GM23338 (cell line): ENCODE data around the gene XYLT1. TPM values are rescaled to one million over a fixed set of nuclear protein-coding genes. Genes with fewer than 3 reads are reported as not detected.

Experiments used
- ATAC-seq: fragments of 200-7000 bp; cut with Tn5 transposase; 3 replicates; pipeline ENCODE4 v1.9.1; 2020
- DNase-seq: peaks from one replicate; pipeline ENCODE4 v3.0.0-alpha.2; 2015; ENCODE audit warnings: low spot score
- H2AFZ ChIP-seq: fragments of 200-600 bp; sonication (generic); 2 replicates; pipeline ENCODE4 v1.8.0; 2016; ENCODE audit warnings: antibody characterized with exemption, mild to moderate bottlenecking, moderate library complexity
- H3F3A ChIP-seq: fragments of 200-600 bp; sonication (generic); replicated peaks from 2 replicates; pipeline ENCODE4 v1.8.0; 2017; ENCODE audit warnings: antibody characterized with exemption, mixed run types, low read depth
- H3K27ac ChIP-seq: fragments of 200-600 bp; sonication (generic); 2 replicates; pipeline ENCODE4 v1.6.1; 2016; ENCODE audit warnings: low read depth
- H3K27me3 ChIP-seq: fragments of 200-600 bp; sonication (generic); 2 replicates; pipeline ENCODE4 v1.8.0; 2016; ENCODE audit warnings: mild to moderate bottlenecking, mixed run types, moderate library complexity; ENCODE audit not compliant: insufficient read depth
- H3K36me3 ChIP-seq: fragments of 200-600 bp; sonication (generic); 2 replicates; pipeline ENCODE4 v1.8.0; 2016; ENCODE audit warnings: mild to moderate bottlenecking; ENCODE audit not compliant: insufficient read depth
- H3K4me1 ChIP-seq: fragments of 200-600 bp; sonication (generic); 2 replicates; pipeline ENCODE4 v1.8.0; 2016; ENCODE audit warnings: mild to moderate bottlenecking, moderate library complexity; ENCODE audit not compliant: insufficient read depth
- H3K4me2 ChIP-seq: fragments of 200-600 bp; sonication (generic); 2 replicates; pipeline ENCODE4 v1.7.1; 2017; ENCODE audit warnings: mixed run types
- H3K4me3 ChIP-seq: fragments of 200-600 bp; sonication (generic); 2 replicates; pipeline ENCODE4 v1.6.1; 2016; ENCODE audit warnings: mixed run types
- H3K79me2 ChIP-seq: fragments of 200-600 bp; sonication (generic); replicated peaks from 2 replicates; pipeline ENCODE4 v1.8.0; 2017; ENCODE audit warnings: mild to moderate bottlenecking; ENCODE audit not compliant: insufficient read depth
- H3K9me2 ChIP-seq: fragments of 200-600 bp; sonication (generic); 2 replicates; pipeline ENCODE4 v1.8.0; 2017; ENCODE audit not compliant: insufficient read depth
- H4K20me1 ChIP-seq: fragments of 200-600 bp; sonication (generic); replicated peaks from 2 replicates; pipeline ENCODE4 v1.8.0; 2017; ENCODE audit warnings: mild to moderate bottlenecking; ENCODE audit not compliant: insufficient read depth
- H3K27ac Mint-ChIP-seq: 2 replicates; pipeline ENCODE4 v1.8.0; 2020; ENCODE audit warnings: inconsistent platforms, mild to moderate bottlenecking, moderate library complexity, mixed read lengths
- H3K27me3 Mint-ChIP-seq: 3 replicates; pipeline ENCODE4 v1.8.0; 2022; ENCODE audit warnings: low read depth, mild to moderate bottlenecking, moderate library complexity, mixed read lengths, inconsistent platforms; ENCODE audit not compliant: insufficient read depth, poor library complexity
- H3K36me3 Mint-ChIP-seq: 3 replicates; pipeline ENCODE4 v1.8.0; 2021; ENCODE audit warnings: low read depth, mild to moderate bottlenecking, inconsistent platforms, moderate library complexity, mixed read lengths
- H3K4me1 Mint-ChIP-seq: 3 replicates; pipeline ENCODE4 v1.8.0; 2020; ENCODE audit warnings: mild to moderate bottlenecking, inconsistent platforms, mixed read lengths
- H3K4me3 Mint-ChIP-seq: 3 replicates; pipeline ENCODE4 v1.8.0; 2021; ENCODE audit warnings: moderate library complexity, mild to moderate bottlenecking, inconsistent platforms, mixed read lengths
- H3K9me3 Mint-ChIP-seq: 3 replicates; pipeline ENCODE4 v1.8.0; 2020; ENCODE audit warnings: moderate library complexity, mild to moderate bottlenecking, inconsistent platforms, mixed read lengths
- CREB1 ChIP-seq: fragments of 250-450 bp; sonication (Bioruptor Pico); IDR thresholded peaks from 2 replicates; pipeline ENCODE4 v1.5.0; 2020; ENCODE audit warnings: low read depth, mild to moderate bottlenecking, moderate library complexity
- CTCF ChIP-seq, 2 experiments: fragments of 200-600 bp in 1 of 2; sonication (generic) in 1 of 2; conservative IDR thresholded peaks; 2 replicates each; pipeline versions ENCODE4 v1.5.1 to v1.6.1; 2016 to 2017; ENCODE audit warnings: antibody characterized with exemption in 2 of 2, low read depth in 2 of 2, mild to moderate bottlenecking in 2 of 2, moderate library complexity in 1 of 2
- ETS1 ChIP-seq: IDR thresholded peaks from 2 replicates; pipeline ENCODE4 v1.6.1; 2016; ENCODE audit warnings: antibody characterized with exemption
- NANOG ChIP-seq: IDR thresholded peaks from 2 replicates; pipeline ENCODE4 v1.6.1; 2016; ENCODE audit warnings: antibody characterized with exemption, borderline replicate concordance
- REST ChIP-seq: IDR thresholded peaks from one replicate; pipeline ENCODE4 v1.6.1; 2018; ENCODE audit warnings: antibody characterized with exemption; ENCODE audit not compliant: unreplicated experiment
- ZNF114 ChIP-seq: fragments of 250-450 bp; sonication (Bioruptor Pico); IDR thresholded peaks from 2 replicates; pipeline ENCODE4 v1.5.0; 2020; ENCODE audit warnings: mild to moderate bottlenecking, moderate library complexity
- ZNF331 ChIP-seq: fragments of 250-450 bp; sonication (Bioruptor Pico); IDR thresholded peaks from 2 replicates; pipeline ENCODE4 v1.5.0; 2020; ENCODE audit warnings: low read depth, mild to moderate bottlenecking, moderate library complexity
- polyA plus RNA-seq: library from polyadenylated mRNA; unstranded; fragments of >200 nt; fragmentation: Nextera tagmentation; extraction: Ambion mirVana; gene quantifications from 2 replicates; pipeline ENCODE4 v1.2.1, GENCODE V29; 2016
- total RNA-seq: library from RNA; depleted of rRNA; stranded (reverse); fragments of >200 nt; shearing (Covaris generic); gene quantifications from 2 replicates; pipeline ENCODE4 v1.2.3, GENCODE V29; 2014

Gene XYLT1
- total and polyA plus RNA-seq, 2 experiments from 2014 or later, result 3.5 to 24.7 TPM

- TF ChIP-seq REST (no peak), ETS1 (no peak), ZNF114 (CRISPR knock-in tag) (no peak), CTCF (conservative IDR thresholded peaks at IDR 0.05; ENCODE audit: low read depth in 2 of 2) (no peak), CREB1 (CRISPR knock-in tag) (no peak), ZNF331 (CRISPR knock-in tag) (no peak)
Measured at GRCh38 chr16:17205279-17206211, 265.2 kb downstream of the XYLT1 start (continued).

GRCh38 chr16:17204644-17205043 lies 266.1 kb downstream of the XYLT1 start:
- H3K4me1 ChIP-seq, result peaks cover 12% of the 10 kb centered on the region
- H4K20me1 ChIP-seq, result no peaks in the 10 kb centered on the region
- H3K79me2 ChIP-seq, result peaks cover 3% of the 10 kb centered on the region; the same call in 1 of the 2 replicates
- Mint-ChIP-seq H3K27ac (no peak overlapping the region), H3K27me3 (peaks cover 2% of the 10 kb centered on the region), H3K4me1 (peaks cover 27% of the 10 kb centered on the region), H3K9me3 (no peaks in the 10 kb centered on the region), H3K4me3 (no peak overlapping the region), H3K36me3 (peaks cover 2% of the 10 kb centered on the region)
- no peak overlapping the region for H3K27ac ChIP-seq
- no peak overlapping the region for H3K4me3 ChIP-seq
- H3F3A ChIP-seq, result no peaks in the 10 kb centered on the region
- no peak overlapping the region for H3K4me2 ChIP-seq
- DNase-seq, result no peak
- peaks cover 5% of the 10 kb centered on the region; the same call in 1 of the 2 replicates for H3K9me2 ChIP-seq
- H3K36me3 ChIP-seq, result no peaks in the 10 kb centered on the region
- no peak overlapping the region for H2AFZ ChIP-seq
- ATAC-seq, result no peak
- no peaks in the 10 kb centered on the region for H3K27me3 ChIP-seq
- no peak for TF ChIP-seq CTCF (conservative IDR thresholded peaks at IDR 0.05; ENCODE audit: low read depth in 2 of 2)
- no peak for TF ChIP-seq ZNF114 (CRISPR knock-in tag)
- no peak for TF ChIP-seq NANOG
